Activated CD8-positive, alpha-beta T cell treated with anti-CD3 and anti-CD28 coated beads, Interleukin-2, amount 10 ng/mL, durations not matched to agents 7 days and 5 days (primary cell): Measurements from ENCODE around the gene BMERB1. TPM values are rescaled to one million over a fixed set of nuclear protein-coding genes. Genes with fewer than 3 reads are reported as not detected.
A peak's percentile ranks its signal among the peaks of the same experiment; 100 is the strongest.
"Not testable (repeated sequence)": the region's sequence is repeated elsewhere in the genome, so short reads cannot be mapped to it uniquely, and the experiment has no call there.

Source experiments
- ATAC-seq: fragments of 150-1000 bp; cut with Tn5 transposase; one replicate; pipeline ENCODE4 v1.10.0; 2021; ENCODE audit warnings: moderate library complexity
- CTCF ChIA-PET: fragments of 350-600 bp; sonication (Branson Sonifier 250); formaldehyde crosslinking; loops from one replicate; lab custom pipeline; 2021; ENCODE audit warnings: antibody characterized with exemption; lab: Charles Lee
- POLR2A ChIA-PET: fragments of 350-600 bp; sonication (Branson Sonifier 250); formaldehyde crosslinking; loops from one replicate; lab custom pipeline; 2021; ENCODE audit warnings: antibody characterized with exemption; lab: Charles Lee
- DNase-seq: peaks from one replicate; pipeline ENCODE4 v3.0.0-alpha.2; 2020
- H3K27ac Mint-ChIP-seq: one replicate; pipeline ENCODE4 v1.8.0; 2021; ENCODE audit warnings: mild to moderate bottlenecking, mixed read lengths
- H3K27me3 Mint-ChIP-seq: one replicate; pipeline ENCODE4 v1.8.0; 2021; ENCODE audit warnings: low read depth, mixed read lengths
- H3K36me3 Mint-ChIP-seq: one replicate; pipeline ENCODE4 v1.8.0; 2021; ENCODE audit warnings: low read depth, mixed read lengths
- H3K4me1 Mint-ChIP-seq: one replicate; pipeline ENCODE4 v1.8.0; 2021; ENCODE audit warnings: low read depth, mixed read lengths
- H3K4me3 Mint-ChIP-seq: one replicate; pipeline ENCODE4 v1.8.0; 2021; ENCODE audit warnings: mild to moderate bottlenecking, mixed read lengths
- H3K9me3 Mint-ChIP-seq: one replicate; pipeline ENCODE4 v1.8.0; 2022; ENCODE audit warnings: mixed read lengths; ENCODE audit not compliant: insufficient read depth
- total RNA-seq, 2 experiments: library from RNA; stranded (reverse); gene quantifications; one replicate each; pipeline ENCODE4 v1.2.3, GENCODE V29; 2021

BMERB1 gene
- 1 to 10 TPM; 1.6 to 4.3 TPM for total RNA-seq

DNA sequence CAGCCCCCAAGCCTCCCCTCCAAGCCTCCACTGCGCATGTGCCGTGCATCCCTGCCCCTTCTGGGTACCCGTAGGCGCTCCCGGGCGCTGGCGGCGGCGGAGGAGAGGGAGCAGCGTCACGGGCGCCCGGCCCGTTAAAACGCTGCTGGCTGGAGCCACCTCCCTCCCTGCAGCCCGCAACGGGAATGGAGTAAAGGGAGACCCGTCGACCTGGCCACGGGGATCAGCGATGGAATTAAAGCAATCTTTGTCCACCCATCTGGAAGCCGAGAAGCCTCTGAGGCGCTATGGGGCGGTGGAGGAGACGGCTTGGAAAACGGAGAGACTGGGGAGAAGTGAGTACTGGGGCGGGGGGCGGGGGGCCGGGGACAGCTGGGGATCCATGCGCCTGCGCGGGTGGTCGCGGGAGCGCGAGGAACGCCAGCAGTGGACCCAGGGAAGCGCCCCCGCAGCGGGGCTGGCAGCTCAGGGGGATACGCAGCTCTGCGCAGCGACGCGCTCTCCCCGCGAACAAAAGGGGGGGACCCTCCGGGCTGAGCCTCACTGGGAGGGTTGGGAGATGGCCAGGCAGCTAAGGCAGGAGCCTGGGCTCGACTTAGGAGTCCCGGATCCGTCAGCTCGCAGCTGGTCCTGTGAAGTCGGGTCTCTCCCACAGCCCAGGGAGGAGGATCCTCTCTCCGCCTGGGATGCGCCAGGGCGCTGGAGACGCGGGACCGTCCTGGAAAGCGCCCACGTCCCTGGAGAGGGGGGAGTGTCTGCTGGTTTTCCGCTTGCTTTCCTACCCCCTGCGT is at the start of gene BMERB1:
BMERB1 (plus strand) TSS at position 164 of the 791 bp plus-strand sequence; CDS start at position 230, 66 bp downstream.
- Mint-ChIP-seq H3K27ac (no peak within 1 kb of the TSS), H3K4me3 (peak within 1 kb of the TSS; percentile 78), H3K27me3 (peaks cover 24% of the 10 kb centered on the region), H3K9me3 (no peaks in the 10 kb centered on the region), H3K36me3 (no peaks in the 10 kb centered on the region), H3K4me1 (peaks cover 14% of the 10 kb centered on the region)
- ChIA-PET CTCF (no interaction called here), POLR2A (no interaction called here)
- peak; percentile 54 for DNase-seq
- peak; percentile 75 for ATAC-seq

DNA sequence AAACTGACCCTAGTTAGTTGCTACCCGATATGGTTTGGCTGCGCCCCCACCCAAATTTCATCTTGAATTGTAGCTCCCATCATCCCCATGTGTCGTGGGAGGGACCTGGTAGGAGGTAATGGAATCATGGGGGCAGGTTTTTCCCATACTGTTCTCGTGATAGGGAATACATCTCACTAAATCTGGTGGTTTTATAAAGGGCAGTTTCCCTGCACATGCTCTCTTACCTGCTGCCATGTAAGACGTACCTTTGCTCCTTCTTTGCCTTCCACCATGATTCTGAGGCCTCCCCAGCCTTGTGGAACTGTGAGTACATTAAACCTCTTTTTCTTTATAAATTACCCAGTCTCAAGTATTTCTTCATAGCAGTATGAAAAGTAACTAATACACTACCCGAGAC is 46.3 kb upstream of the BMERB1 start:
- POLR2A ChIA-PET, DNase-seq, CTCF ChIA-PET, H3K36me3 Mint-ChIP-seq, H3K4me3 Mint-ChIP-seq, H3K9me3 Mint-ChIP-seq, ATAC-seq, H3K27me3 Mint-ChIP-seq, H3K4me1 Mint-ChIP-seq, H3K27ac Mint-ChIP-seq: not testable (repeated sequence)

DNA sequence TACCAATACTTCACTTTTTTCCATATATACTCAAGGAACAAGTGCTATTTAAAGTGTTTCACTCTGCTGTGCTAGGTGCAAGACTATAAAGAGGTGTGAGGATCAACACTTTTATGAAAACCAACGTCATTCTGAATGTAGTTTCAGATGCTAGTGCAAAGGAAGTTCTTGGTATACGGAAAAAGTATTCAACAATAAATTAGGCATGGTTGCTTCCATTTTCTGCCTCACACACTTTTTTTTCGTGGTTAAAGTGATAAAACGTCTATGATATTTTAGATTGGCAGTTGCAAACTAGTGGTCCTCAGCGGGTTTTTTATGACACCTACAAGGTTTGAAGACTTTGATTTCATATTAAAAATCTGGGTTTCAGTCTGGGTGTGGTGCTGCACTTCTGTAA is 44.5 kb upstream of the BMERB1 start:
- H3K36me3 Mint-ChIP-seq, POLR2A ChIA-PET, H3K27me3 Mint-ChIP-seq, ATAC-seq, H3K4me3 Mint-ChIP-seq, H3K4me1 Mint-ChIP-seq, CTCF ChIA-PET, DNase-seq, H3K27ac Mint-ChIP-seq, H3K9me3 Mint-ChIP-seq: not testable (repeated sequence)

DNA sequence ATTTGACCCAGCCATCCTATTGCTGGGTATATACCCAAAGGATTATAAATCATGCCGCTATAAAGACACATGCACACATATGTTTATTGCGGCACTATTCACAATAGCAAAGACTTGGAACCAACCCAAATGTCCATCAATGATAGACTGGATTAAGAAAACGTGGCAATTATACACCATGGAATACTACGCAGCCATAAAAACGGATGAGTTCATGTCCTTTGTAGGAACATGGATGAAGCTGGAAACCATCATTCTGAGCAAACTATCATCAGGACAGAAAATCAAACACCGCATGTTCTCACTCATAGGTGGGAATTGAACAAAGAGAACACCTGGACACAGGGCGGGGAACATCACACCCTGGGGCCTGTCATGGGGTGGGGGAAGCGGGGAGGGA is 41.4 kb upstream of the BMERB1 start:
- H3K4me3 Mint-ChIP-seq, H3K36me3 Mint-ChIP-seq, H3K27ac Mint-ChIP-seq, DNase-seq, ATAC-seq, H3K9me3 Mint-ChIP-seq, CTCF ChIA-PET, POLR2A ChIA-PET, H3K4me1 Mint-ChIP-seq: not testable (repeated sequence)
- peaks cover 16% of the 10 kb centered on the region for H3K27me3 Mint-ChIP-seq

DNA sequence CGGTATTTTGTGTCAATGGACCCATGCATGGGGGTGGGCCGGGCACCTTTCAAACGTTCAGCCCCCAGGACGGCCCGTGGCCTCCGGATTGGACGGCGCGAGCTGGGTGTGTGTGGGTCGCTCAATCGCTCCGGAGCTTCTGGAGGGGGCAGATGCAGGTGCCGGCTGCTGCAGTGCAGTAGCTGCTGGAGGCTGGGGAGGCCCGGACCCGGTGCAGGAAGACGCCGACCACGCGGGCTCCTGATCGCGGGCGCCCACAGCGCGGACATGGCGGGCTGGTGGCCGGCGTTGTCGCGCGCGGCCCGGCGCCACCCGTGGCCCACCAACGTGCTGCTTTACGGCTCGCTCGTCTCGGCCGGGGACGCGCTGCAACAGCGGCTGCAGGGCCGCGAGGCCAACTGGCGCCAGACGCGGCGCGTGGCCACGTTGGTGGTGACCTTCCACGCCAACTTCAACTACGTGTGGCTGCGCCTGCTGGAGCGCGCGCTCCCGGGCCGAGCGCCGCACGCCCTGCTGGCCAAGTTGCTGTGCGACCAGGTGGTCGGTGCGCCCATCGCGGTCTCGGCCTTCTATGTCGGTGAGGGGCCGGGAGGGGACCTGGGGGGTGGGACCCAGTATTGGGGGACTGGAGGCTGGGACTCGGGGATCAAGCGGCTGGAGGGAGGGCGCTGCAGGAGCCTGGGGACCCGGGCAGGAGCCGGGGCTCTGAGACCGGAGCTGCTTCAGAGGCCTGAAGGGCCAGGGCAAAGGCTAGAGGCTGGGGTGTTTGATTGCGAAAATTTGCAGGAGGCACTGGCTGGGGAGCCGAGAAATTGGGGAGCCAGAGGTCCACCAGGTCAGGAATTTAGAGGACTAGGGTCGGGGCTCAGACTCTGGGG is 38.5 kb upstream of the BMERB1 start, which contains the start of gene MPV17L:
MPV17L (plus strand) TSS at position 124 of the 878 bp plus-strand sequence; CDS start at position 268, 144 bp downstream.
- not testable (repeated sequence) for H3K4me3 Mint-ChIP-seq

DNA sequence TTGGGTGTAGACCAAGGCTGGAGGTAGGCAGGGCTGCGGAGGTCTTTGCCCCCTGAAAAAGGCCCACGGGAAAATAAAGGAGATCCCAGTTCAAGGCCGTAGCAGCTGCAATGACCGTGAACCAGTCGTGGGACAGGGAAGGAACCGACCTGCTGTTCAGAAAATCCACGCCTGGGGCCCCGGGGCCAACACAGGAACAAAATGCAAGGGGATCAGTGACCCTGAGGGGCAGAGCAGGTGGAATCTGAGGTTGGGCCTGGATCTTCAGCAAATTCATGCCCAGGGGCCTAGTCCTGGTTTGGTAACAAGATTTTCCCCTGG is 37.9 kb upstream of the BMERB1 start:
- peaks cover 20% of the 10 kb centered on the region for H3K27me3 Mint-ChIP-seq
- POLR2A ChIA-PET, DNase-seq, H3K4me3 Mint-ChIP-seq, H3K36me3 Mint-ChIP-seq, CTCF ChIA-PET, H3K4me1 Mint-ChIP-seq, ATAC-seq, H3K9me3 Mint-ChIP-seq, H3K27ac Mint-ChIP-seq: not testable (repeated sequence)

More for the DNA sequence above, 38.5 kb upstream of the BMERB1 start, which contains the start of gene MPV17L:
- H3K36me3 Mint-ChIP-seq, DNase-seq, H3K4me1 Mint-ChIP-seq, CTCF ChIA-PET, H3K27ac Mint-ChIP-seq, POLR2A ChIA-PET, H3K9me3 Mint-ChIP-seq: not testable (repeated sequence)
- peak; percentile 42 for ATAC-seq
- peaks cover 20% of the 10 kb centered on the region for H3K27me3 Mint-ChIP-seq

DNA sequence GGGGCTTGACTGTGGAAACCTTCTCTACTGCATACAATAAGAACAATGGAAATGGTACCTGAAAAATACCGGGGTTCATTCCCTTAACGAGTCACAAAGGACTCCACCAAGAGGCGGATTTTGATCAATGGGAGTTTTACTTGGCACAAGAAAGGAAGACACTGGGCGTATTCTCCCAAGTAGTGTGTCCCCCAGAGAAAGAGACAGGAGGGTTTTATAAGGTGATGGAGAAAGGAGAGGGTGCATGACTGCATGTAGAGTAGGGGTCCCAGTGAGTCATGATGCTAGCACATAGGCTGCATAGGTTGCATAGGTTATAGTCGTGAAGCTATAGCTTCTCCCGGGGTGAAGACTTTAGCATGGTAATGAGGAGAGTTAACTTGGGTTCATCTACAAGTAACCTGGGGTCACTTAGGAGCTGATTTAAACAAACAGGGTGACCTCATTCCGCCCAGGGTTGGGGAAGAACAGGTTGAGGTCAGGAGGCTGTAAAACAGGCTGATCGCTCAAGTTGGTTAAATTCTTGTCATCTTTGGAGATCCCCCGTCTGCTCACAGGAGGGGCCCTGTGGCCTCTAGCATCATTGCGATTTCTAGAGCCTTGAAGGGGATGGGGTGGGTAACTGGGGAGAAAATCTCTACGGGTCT is 37.3 kb upstream of the BMERB1 start:
- CTCF ChIA-PET, result no interaction called here
- H3K9me3 Mint-ChIP-seq, result no peaks in the 10 kb centered on the region
- H3K4me1 Mint-ChIP-seq, result peaks cover 2% of the 10 kb centered on the region
- no peak overlapping the region for H3K4me3 Mint-ChIP-seq
- H3K27ac Mint-ChIP-seq, result no peak overlapping the region
- H3K27me3 Mint-ChIP-seq, result peaks cover 22% of the 10 kb centered on the region
- no peak for ATAC-seq
- no peak for DNase-seq
- no peaks in the 10 kb centered on the region for H3K36me3 Mint-ChIP-seq
- POLR2A ChIA-PET, result no interaction called here

DNA sequence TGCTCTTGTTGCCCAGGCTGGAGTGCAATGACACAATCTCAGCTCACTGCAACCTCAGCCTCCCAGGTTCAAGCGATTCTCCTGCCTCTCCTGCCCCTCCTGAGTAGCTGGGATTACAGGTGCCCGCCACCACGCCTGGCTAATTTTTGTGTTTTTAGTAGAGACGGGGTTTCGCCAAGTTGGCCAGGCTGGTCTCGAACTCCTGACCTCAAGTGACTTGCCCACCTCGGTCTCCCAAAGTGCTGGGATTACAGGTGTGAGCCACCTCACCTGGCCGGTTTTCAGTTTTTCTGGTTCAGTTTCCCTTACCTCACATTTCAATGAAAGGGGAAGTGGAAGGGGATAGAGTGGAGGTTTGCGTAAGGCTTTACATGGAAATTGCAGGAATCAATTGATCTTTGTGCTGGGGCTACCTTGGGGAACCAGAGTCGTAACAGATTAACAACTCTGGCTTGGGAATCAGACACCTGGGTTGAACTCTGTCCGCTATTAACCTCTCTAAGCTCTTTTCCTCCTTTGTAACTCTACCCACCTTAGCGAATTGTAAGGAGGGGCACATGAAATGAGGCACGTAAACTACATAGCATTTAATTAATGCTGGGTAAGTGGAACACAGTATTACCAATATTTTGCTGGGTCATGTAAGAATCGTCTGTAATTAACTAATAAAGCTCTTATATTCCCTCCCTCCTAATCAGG is 35.6 kb upstream of the BMERB1 start:
- no peak overlapping the region for H3K27ac Mint-ChIP-seq
- peaks cover 2% of the 10 kb centered on the region for H3K4me1 Mint-ChIP-seq
- no peaks in the 10 kb centered on the region for H3K36me3 Mint-ChIP-seq
- no peaks in the 10 kb centered on the region for H3K9me3 Mint-ChIP-seq
- H3K4me3 Mint-ChIP-seq, result no peak overlapping the region
- ATAC-seq, result no peak
- CTCF ChIA-PET, result no interaction called here
- peaks cover 22% of the 10 kb centered on the region for H3K27me3 Mint-ChIP-seq
- POLR2A ChIA-PET, result no interaction called here
- DNase-seq, result no peak

DNA sequence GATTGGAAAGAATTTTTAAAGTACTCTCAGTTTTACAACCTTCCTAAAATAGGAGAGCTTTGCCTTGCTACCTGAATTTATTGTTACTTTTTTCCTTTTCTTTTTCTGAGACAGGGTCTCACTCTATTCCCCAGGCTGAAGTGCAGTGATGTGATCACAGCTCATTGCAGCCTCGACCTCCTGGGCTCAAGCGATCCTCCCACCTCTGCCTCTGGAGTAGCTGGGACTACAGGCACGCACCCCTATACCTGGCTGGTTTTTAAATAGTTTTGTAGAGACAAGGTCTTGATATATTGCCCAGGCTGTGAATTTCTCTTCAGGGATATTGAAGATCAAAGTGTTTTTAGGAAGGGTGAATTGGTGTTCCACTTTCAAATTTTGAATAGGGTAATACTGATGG is 35.1 kb upstream of the BMERB1 start:
- POLR2A ChIA-PET, result no interaction called here
- CTCF ChIA-PET, result no interaction called here
- H3K27me3 Mint-ChIP-seq, result peaks cover 22% of the 10 kb centered on the region
- H3K4me3 Mint-ChIP-seq, result no peak overlapping the region
- H3K36me3 Mint-ChIP-seq, result no peaks in the 10 kb centered on the region
- no peak for DNase-seq
- H3K27ac Mint-ChIP-seq, result no peak overlapping the region
- H3K9me3 Mint-ChIP-seq, result no peaks in the 10 kb centered on the region
- H3K4me1 Mint-ChIP-seq, result peaks cover 2% of the 10 kb centered on the region
- no peak for ATAC-seq

DNA sequence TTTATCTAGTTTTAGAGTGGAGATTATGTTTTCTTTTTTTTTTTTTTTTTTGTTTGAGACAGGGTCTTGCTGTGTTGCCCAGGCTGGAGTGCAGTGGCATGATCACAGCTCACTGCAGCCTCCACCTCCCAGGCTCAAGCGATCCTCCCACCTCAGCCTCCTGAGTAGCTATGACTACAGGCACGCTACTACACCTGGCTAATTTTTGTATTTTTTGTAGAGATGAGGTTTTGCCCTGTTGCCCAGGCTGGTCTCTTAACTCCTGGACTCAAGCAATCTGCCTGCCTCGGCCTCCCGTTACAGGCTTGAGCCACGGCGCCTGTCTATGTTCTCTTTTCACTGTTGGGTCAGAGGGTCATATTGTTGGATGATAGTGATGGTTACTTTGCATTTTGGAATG is 34.1 kb upstream of the BMERB1 start:
- ATAC-seq, CTCF ChIA-PET, DNase-seq, H3K4me3 Mint-ChIP-seq, H3K9me3 Mint-ChIP-seq, POLR2A ChIA-PET, H3K36me3 Mint-ChIP-seq, H3K27ac Mint-ChIP-seq, H3K4me1 Mint-ChIP-seq: not testable (repeated sequence)
- H3K27me3 Mint-ChIP-seq, result peaks cover 18% of the 10 kb centered on the region

DNA sequence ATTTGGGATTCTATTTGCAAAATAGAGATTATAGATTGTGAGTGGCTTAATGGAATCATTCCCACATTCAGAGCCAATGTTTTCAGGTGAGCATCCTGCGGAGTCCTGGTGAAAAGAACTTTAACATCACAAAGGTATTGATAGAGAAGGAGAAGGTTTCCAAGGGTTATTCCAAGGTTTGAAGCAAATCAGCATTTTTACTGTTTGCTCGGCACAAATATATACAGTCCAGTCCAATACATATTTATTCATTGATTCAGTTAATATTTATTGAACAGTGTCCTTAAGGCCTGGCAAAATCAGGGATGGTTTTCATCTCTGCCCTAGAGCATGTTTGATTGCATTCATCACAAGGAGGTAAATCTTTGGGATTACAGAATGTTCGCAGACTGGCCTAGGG is 32.4 kb upstream of the BMERB1 start:
- Mint-ChIP-seq H3K4me1 (no peaks in the 10 kb centered on the region), H3K36me3 (no peaks in the 10 kb centered on the region), H3K4me3 (no peak overlapping the region), H3K27ac (no peak overlapping the region), H3K27me3 (peaks cover 8% of the 10 kb centered on the region), H3K9me3 (no peaks in the 10 kb centered on the region)
- no peak for DNase-seq
- no peak for ATAC-seq
- ChIA-PET POLR2A (no interaction called here), CTCF (no interaction called here)
